KMS-11 (cell line): ENCODE results near the gene MLPH.

Source experiments
- H2AFZ ChIP-seq: fragments of 200-600 bp; sonication (generic); 2 replicates; pipeline ENCODE4 v1.6.1; 2016; ENCODE audit warnings: antibody characterized with exemption, mixed run types, low read depth
- H3K27ac ChIP-seq: fragments of 200-600 bp; sonication (generic); 2 replicates; pipeline ENCODE4 v1.6.1; 2016; ENCODE audit warnings: mild to moderate bottlenecking, mixed run types
- H3K27me3 ChIP-seq: fragments of 200-600 bp; sonication (generic); 2 replicates; pipeline ENCODE4 v1.6.1; 2017; ENCODE audit warnings: mild to moderate bottlenecking, low read depth, mixed run types, moderate library complexity; ENCODE audit not compliant: insufficient read depth
- H3K36me3 ChIP-seq: fragments of 200-600 bp; sonication (generic); 2 replicates; pipeline ENCODE4 v1.6.1; 2017; ENCODE audit warnings: mild to moderate bottlenecking, mixed run types; ENCODE audit not compliant: insufficient read depth
- H3K4me1 ChIP-seq: fragments of 200-600 bp; sonication (generic); 2 replicates; pipeline ENCODE4 v1.6.1; 2016; ENCODE audit warnings: mild to moderate bottlenecking, low read depth, mixed run types; ENCODE audit not compliant: poor library complexity, severe bottlenecking
- H3K4me2 ChIP-seq: fragments of 200-600 bp; sonication (generic); 2 replicates; pipeline ENCODE4 v1.7.0; 2016; ENCODE audit warnings: mild to moderate bottlenecking, mixed run types
- H3K4me3 ChIP-seq: fragments of 200-600 bp; sonication (generic); IDR thresholded peaks from 2 replicates; pipeline ENCODE4 v1.6.1; 2017; ENCODE audit warnings: low read depth, low read length, mixed read lengths; ENCODE audit not compliant: insufficient read depth
- H3K79me2 ChIP-seq: fragments of 200-600 bp; sonication (generic); 2 replicates; pipeline ENCODE4 v1.6.1; 2016; ENCODE audit warnings: low read depth, mixed run types; ENCODE audit not compliant: insufficient read depth
- H3K9ac ChIP-seq: fragments of 200-600 bp; sonication (generic); 2 replicates; pipeline ENCODE4 v1.6.1; 2016; ENCODE audit warnings: mild to moderate bottlenecking, mixed run types
- H4K20me1 ChIP-seq: fragments of 200-600 bp; sonication (generic); 2 replicates; pipeline ENCODE4 v1.6.1; 2016; ENCODE audit warnings: mild to moderate bottlenecking, mixed run types; ENCODE audit not compliant: insufficient read depth
- TF ChIP-seq, protein P1 (sequence below): fragments of 200-600 bp; sonication (generic); conservative IDR thresholded peaks from 2 replicates; pipeline ENCODE4 v1.6.1; 2017; ENCODE audit warnings: low read depth, mild to moderate bottlenecking, antibody characterized with exemption, low read length, moderate library complexity, mixed read lengths

Gene MLPH

DNA sequence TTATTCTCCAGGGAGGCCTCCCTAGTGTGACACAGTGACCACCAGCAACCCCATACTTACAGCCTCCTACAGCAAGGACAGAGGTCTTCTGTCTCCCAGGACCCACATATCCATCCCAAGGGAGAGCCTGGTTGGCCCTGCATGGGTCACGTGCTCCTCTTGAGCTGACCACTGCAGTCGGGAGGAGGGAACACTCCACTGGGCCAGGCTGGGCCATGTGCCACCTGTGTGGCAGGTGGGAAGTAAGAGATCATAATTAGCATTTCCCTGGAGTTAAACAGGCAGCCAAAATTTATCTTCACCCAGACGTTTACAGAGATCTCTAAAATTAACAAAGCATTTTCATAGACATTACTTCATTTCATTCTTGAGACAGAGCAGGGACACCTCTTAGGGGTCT, 33.4 kb upstream of the MLPH start:
- no peak overlapping the region for H2AFZ ChIP-seq
- H3K4me2 ChIP-seq, result no peak overlapping the region
- no peak overlapping the region for H3K9ac ChIP-seq
- no peaks in the 10 kb centered on the region for H4K20me1 ChIP-seq
- H3K27me3 ChIP-seq, result no peaks in the 10 kb centered on the region
- no peaks in the 10 kb centered on the region for H3K36me3 ChIP-seq
- H3K4me3 ChIP-seq, result no peak overlapping the region
- no peak overlapping the region for H3K27ac ChIP-seq
- H3K4me1 ChIP-seq, result no peaks in the 10 kb centered on the region
- H3K79me2 ChIP-seq, result no peaks in the 10 kb centered on the region
- TF ChIP-seq, protein P1, sequence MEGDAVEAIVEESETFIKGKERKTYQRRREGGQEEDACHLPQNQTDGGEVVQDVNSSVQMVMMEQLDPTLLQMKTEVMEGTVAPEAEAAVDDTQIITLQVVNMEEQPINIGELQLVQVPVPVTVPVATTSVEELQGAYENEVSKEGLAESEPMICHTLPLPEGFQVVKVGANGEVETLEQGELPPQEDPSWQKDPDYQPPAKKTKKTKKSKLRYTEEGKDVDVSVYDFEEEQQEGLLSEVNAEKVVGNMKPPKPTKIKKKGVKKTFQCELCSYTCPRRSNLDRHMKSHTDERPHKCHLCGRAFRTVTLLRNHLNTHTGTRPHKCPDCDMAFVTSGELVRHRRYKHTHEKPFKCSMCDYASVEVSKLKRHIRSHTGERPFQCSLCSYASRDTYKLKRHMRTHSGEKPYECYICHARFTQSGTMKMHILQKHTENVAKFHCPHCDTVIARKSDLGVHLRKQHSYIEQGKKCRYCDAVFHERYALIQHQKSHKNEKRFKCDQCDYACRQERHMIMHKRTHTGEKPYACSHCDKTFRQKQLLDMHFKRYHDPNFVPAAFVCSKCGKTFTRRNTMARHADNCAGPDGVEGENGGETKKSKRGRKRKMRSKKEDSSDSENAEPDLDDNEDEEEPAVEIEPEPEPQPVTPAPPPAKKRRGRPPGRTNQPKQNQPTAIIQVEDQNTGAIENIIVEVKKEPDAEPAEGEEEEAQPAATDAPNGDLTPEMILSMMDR, result no peak

DNA sequence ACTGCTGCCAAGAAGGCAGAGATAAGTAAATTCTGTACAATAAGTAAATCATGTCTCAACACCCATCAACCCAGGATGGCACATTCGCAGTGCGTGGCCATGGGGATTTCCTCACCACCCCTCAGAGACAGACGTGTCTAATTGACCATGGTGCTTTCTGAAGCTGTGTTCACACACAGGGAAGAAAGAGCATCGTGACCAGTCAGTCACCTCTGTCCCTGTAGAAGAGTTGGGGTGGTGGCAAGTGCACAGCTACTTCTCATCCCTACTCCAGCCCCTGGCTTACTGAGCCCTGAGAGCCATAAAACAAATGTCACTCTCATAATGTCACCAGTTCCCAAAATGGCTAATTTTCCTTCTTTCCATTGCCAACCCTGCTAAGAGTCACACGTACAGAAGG, 31.3 kb upstream of the MLPH start:
- no peaks in the 10 kb centered on the region for H3K27me3 ChIP-seq
- no peak overlapping the region for H3K9ac ChIP-seq
- no peaks in the 10 kb centered on the region for H4K20me1 ChIP-seq
- H3K36me3 ChIP-seq, result no peaks in the 10 kb centered on the region
- TF ChIP-seq, protein P1, result no peak
- no peaks in the 10 kb centered on the region for H3K4me1 ChIP-seq
- no peaks in the 10 kb centered on the region for H3K79me2 ChIP-seq
- H3K27ac ChIP-seq, result no peak overlapping the region
- no peak overlapping the region for H2AFZ ChIP-seq
- no peak overlapping the region for H3K4me3 ChIP-seq
- H3K4me2 ChIP-seq, result no peak overlapping the region

DNA sequence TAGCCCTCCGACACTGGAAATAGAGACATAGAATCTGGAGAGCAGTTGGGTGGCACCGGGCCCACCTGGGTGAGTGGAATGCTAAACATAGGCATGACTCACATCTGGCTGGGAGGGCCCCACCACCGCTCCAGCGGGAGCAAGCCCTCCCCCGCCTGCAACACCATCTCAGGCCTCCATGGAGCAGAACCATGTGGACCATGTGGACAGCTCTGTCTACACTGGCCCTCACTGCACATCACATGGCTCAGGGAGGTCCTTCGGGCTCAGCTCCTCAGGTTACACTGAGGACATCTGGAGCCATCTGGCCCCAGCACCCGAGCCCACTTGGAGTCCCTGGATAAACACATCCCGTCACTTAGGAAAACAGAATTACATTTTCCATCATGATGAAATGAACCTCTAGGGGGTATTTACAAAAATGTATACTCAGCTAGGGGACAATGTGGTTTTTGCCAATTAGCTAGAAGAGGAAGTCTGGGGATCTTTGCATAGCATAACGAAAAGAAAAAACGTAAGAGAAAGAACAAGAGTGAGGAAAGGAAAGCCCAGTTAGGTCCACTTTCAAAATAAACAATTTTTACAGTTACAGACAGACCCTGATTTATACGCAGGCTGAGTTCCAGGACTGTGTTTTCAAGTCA, 30.7 kb upstream of the MLPH start:
- no peak overlapping the region for H3K27ac ChIP-seq
- no peak overlapping the region for H3K4me3 ChIP-seq
- no peaks in the 10 kb centered on the region for H3K4me1 ChIP-seq
- H3K9ac ChIP-seq, result no peak overlapping the region
- no peaks in the 10 kb centered on the region for H4K20me1 ChIP-seq
- H2AFZ ChIP-seq, result no peak overlapping the region
- H3K4me2 ChIP-seq, result no peak overlapping the region
- H3K27me3 ChIP-seq, result no peaks in the 10 kb centered on the region
- no peaks in the 10 kb centered on the region for H3K36me3 ChIP-seq
- TF ChIP-seq, protein P1, result no peak
- H3K79me2 ChIP-seq, result no peaks in the 10 kb centered on the region

DNA sequence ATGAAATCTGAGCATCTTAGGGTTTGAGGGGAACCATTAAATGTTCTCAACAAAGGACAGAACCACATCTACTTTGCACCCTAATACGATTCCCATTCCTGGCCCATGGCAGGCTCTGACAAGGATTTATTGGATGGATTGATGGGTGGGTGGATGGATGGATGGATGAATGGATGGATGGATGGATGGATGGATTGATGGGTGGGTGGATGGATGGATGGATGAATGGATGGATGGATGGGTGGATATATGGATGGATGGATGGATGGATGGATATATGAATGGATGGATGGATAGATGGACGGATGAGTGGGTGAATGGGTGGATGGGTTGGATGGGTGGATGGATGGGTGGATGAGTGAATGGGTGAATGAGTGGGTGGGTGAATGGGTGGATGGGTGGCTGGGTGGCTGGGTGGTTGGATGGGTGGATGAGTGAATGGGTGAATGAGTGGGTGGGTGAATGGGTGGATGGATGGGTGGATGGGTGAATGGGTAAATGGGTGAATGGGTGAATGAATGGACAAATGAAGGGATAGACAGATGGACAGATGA, 29.6 kb upstream of the MLPH start:
- Histone ChIP-seq H3K79me2 (no peaks in the 10 kb centered on the region), H2AFZ (no peak overlapping the region), H3K9ac (no peak overlapping the region), H3K27ac (no peak overlapping the region), H4K20me1 (no peaks in the 10 kb centered on the region), H3K36me3 (no peaks in the 10 kb centered on the region), H3K4me3 (no peak overlapping the region), H3K4me2 (no peak overlapping the region), H3K4me1 (no peaks in the 10 kb centered on the region), H3K27me3 (no peaks in the 10 kb centered on the region)
- TF ChIP-seq, protein P1, result no peak
